WTC11 (cell line): ENCODE data around the gene DMXL1.

ENCODE experiments used
- SMAD3 ChIP-seq: sonication (generic); formaldehyde crosslinking; IDR thresholded peaks from 2 replicates; pipeline ENCODE4 v1.8.0; 2022; ENCODE audit warnings: missing genetic modification reagents, mild to moderate bottlenecking, borderline replicate concordance
- TF ChIP-seq, protein P1 (sequence below): fragments of 200-600 bp; IDR thresholded peaks from 2 replicates; pipeline ENCODE4 v1.8.0; 2022; ENCODE audit warnings: antibody characterized with exemption
- TF ChIP-seq, protein P2 (sequence below): sonication (generic); formaldehyde crosslinking; IDR thresholded peaks from 2 replicates; pipeline ENCODE4 v1.8.0; 2022; ENCODE audit warnings: mild to moderate bottlenecking, missing genetic modification reagents

DNA sequence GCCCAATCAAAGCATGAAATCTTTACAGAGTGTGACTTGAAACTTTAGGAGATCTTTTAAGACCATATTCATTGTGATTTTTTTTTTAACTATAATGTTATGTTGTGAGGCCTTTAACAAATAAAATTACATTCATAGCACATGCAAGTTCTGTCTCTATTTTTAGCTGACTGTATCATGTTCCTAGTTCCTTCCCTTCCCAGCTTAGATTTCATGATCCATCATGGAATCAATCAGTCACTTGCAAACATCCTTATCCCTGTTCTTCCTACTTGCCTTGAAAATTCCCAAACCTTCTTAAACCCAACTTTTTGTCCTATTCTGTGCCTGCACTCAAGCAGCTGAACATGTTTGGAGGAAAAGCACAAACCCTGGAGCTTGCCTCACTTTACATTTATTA, 141.8 kb downstream of the DMXL1 start:
- TF ChIP-seq, protein P1, sequence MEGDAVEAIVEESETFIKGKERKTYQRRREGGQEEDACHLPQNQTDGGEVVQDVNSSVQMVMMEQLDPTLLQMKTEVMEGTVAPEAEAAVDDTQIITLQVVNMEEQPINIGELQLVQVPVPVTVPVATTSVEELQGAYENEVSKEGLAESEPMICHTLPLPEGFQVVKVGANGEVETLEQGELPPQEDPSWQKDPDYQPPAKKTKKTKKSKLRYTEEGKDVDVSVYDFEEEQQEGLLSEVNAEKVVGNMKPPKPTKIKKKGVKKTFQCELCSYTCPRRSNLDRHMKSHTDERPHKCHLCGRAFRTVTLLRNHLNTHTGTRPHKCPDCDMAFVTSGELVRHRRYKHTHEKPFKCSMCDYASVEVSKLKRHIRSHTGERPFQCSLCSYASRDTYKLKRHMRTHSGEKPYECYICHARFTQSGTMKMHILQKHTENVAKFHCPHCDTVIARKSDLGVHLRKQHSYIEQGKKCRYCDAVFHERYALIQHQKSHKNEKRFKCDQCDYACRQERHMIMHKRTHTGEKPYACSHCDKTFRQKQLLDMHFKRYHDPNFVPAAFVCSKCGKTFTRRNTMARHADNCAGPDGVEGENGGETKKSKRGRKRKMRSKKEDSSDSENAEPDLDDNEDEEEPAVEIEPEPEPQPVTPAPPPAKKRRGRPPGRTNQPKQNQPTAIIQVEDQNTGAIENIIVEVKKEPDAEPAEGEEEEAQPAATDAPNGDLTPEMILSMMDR: no peak
- TF ChIP-seq SMAD3: no peak
- TF ChIP-seq, protein P2, sequence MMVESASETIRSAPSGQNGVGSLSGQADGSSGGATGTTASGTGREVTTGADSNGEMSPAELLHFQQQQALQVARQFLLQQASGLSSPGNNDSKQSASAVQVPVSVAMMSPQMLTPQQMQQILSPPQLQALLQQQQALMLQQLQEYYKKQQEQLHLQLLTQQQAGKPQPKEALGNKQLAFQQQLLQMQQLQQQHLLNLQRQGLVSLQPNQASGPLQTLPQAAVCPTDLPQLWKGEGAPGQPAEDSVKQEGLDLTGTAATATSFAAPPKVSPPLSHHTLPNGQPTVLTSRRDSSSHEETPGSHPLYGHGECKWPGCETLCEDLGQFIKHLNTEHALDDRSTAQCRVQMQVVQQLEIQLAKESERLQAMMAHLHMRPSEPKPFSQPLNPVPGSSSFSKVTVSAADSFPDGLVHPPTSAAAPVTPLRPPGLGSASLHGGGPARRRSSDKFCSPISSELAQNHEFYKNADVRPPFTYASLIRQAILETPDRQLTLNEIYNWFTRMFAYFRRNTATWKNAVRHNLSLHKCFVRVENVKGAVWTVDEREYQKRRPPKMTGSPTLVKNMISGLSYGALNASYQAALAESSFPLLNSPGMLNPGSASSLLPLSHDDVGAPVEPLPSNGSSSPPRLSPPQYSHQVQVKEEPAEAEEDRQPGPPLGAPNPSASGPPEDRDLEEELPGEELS (CRISPR knock-in tag): no peak
